CD14-positive monocyte (primary cell): Measurements from ENCODE around the gene ATM. TPM values are rescaled to one million over a fixed set of nuclear protein-coding genes. Genes with fewer than 3 reads are reported as not detected.

ENCODE experiments used
- DNase-seq, 3 donors: peaks; one replicate each; pipeline ENCODE4 v3.0.0-alpha.2; 2011 to 2022
- H2AFZ ChIP-seq: 2 replicates; pipeline ENCODE4 v1.6.0; 2012; ENCODE audit warnings: mild to moderate bottlenecking, low read depth, low read length, inconsistent platforms; ENCODE audit not compliant: insufficient read depth, poor library complexity, severe bottlenecking
- H3K27ac ChIP-seq, 2 donors: 1 replicate in 1 of 2; 2 replicates in 1 of 2; pipeline ENCODE4 v1.5.1; 2012 to 2013; ENCODE audit warnings: low read length in 2 of 2, control low read depth in 1 of 2, inconsistent platforms in 1 of 2, low read depth in 1 of 2, mild to moderate bottlenecking in 1 of 2
- H3K27me3 ChIP-seq, 2 donors: one replicate each; pipeline versions ENCODE4 v1.6.0 to v1.6.1; 2011 to 2013; ENCODE audit warnings: low read length in 2 of 2; ENCODE audit not compliant: control insufficient read depth in 2 of 2, insufficient read depth in 2 of 2
- H3K36me3 ChIP-seq, 2 donors: replicated peaks in 1 of 2; 1 replicate in 1 of 2; 2 replicates in 1 of 2; pipeline versions ENCODE4 v1.5.1 to v1.6.1; 2012 to 2013; ENCODE audit warnings: low read length in 2 of 2, control low read depth in 1 of 2, inconsistent platforms in 1 of 2, mild to moderate bottlenecking in 1 of 2; ENCODE audit not compliant: insufficient read depth in 2 of 2, control insufficient read depth in 1 of 2
- H3K4me1 ChIP-seq, 2 donors: 1 replicate in 1 of 2; 2 replicates in 1 of 2; pipeline versions ENCODE4 v1.5.1 to v1.6.1; 2012 to 2013; ENCODE audit warnings: low read length in 2 of 2, control low read depth in 1 of 2, inconsistent platforms in 1 of 2, mild to moderate bottlenecking in 1 of 2, moderate library complexity in 1 of 2; ENCODE audit not compliant: insufficient read depth in 2 of 2, control insufficient read depth in 1 of 2
- H3K4me2 ChIP-seq: replicated peaks from 2 replicates; pipeline ENCODE3; 2012; ENCODE audit warnings: low read length, moderate library complexity, mild to moderate bottlenecking; ENCODE audit not compliant: poor library complexity, severe bottlenecking; ENCODE audit errors: extremely low read depth
- H3K4me3 ChIP-seq, 3 experiments: fragments of 200-600 bp in 1 of 3; sonication (generic) in 1 of 3; replicated peaks in 1 of 3; 1 replicate in 2 of 3; 2 replicates in 1 of 3; pipeline ENCODE4 v1.5.1; 2011 to 2013; ENCODE audit warnings: low read length in 3 of 3, mild to moderate bottlenecking in 3 of 3, control low read depth in 2 of 3, low read depth in 2 of 3, inconsistent platforms in 1 of 3, moderate library complexity in 1 of 3
- H3K79me2 ChIP-seq: 2 replicates; pipeline ENCODE4 v1.6.0; 2012; ENCODE audit warnings: mild to moderate bottlenecking, control low read depth, inconsistent platforms, low read length, moderate library complexity; ENCODE audit not compliant: insufficient read depth
- H3K9ac ChIP-seq: 2 replicates; pipeline ENCODE4 v1.6.0; 2017; ENCODE audit warnings: low read length, mild to moderate bottlenecking; ENCODE audit not compliant: insufficient read depth, poor library complexity, severe bottlenecking
- H3K9me3 ChIP-seq, 2 donors: replicated peaks in 1 of 2; 1 replicate in 1 of 2; 2 replicates in 1 of 2; pipeline versions ENCODE4 v1.5.1 to v1.6.1; 2012 to 2013; ENCODE audit warnings: low read length in 2 of 2, control low read depth in 1 of 2; ENCODE audit not compliant: control insufficient read depth in 1 of 2, insufficient read depth in 1 of 2
- H4K20me1 ChIP-seq: 2 replicates; pipeline ENCODE4 v1.6.0; 2012; ENCODE audit warnings: mild to moderate bottlenecking, low read length, control low read depth, moderate library complexity; ENCODE audit not compliant: insufficient read depth
- H3K27ac Mint-ChIP-seq, 7 donors: one replicate each; pipeline ENCODE4 v1.8.0; 2020; ENCODE audit warnings: mild to moderate bottlenecking in 7 of 7, mixed read lengths in 7 of 7, moderate library complexity in 6 of 7, inconsistent platforms in 2 of 7
- H3K27me3 Mint-ChIP-seq, 3 donors: one replicate each; pipeline ENCODE4 v1.8.0; 2021 to 2022; ENCODE audit warnings: low read depth in 3 of 3, mild to moderate bottlenecking in 3 of 3, mixed read lengths in 3 of 3, moderate library complexity in 3 of 3, inconsistent platforms in 1 of 3
- H3K36me3 Mint-ChIP-seq, 2 donors: one replicate each; pipeline ENCODE4 v1.8.0; 2020; ENCODE audit warnings: mixed read lengths in 2 of 2, inconsistent platforms in 1 of 2, mild to moderate bottlenecking in 1 of 2
- H3K4me1 Mint-ChIP-seq: one replicate; pipeline ENCODE4 v1.8.0; 2020; ENCODE audit warnings: mild to moderate bottlenecking, mixed read lengths
- H3K4me3 Mint-ChIP-seq, 2 donors: one replicate each; pipeline ENCODE4 v1.8.0; 2020; ENCODE audit warnings: mild to moderate bottlenecking in 2 of 2, mixed read lengths in 2 of 2, moderate library complexity in 1 of 2
- H3K9me3 Mint-ChIP-seq, 7 donors: one replicate each; pipeline ENCODE4 v1.8.0; 2020 to 2022; ENCODE audit warnings: mixed read lengths in 7 of 7, mild to moderate bottlenecking in 6 of 7, moderate library complexity in 6 of 7, inconsistent platforms in 2 of 7
- CTCF ChIP-seq: fragments of 200-600 bp; IDR thresholded peaks from one replicate; pipeline ENCODE4 v1.8.0; 2022; ENCODE audit warnings: antibody characterized with exemption, mild to moderate bottlenecking
- WGBS: methylation state at CpG from one replicate; pipeline ENCODE4 v1.1.5; 2013; ENCODE audit warnings: missing lambda C conversion rate; ENCODE audit not compliant: insufficient coverage; 5-methylcytosine and 5-hydroxymethylcytosine counted together
- intact Hi-C, 2 donors: fragments of 100-400 bp; cut with micrococcal nuclease; formaldehyde crosslinking; loops; one replicate each; pipeline versions ENCODE4 v1.15.0 to v1.15.1; 2023
- polyA plus RNA-seq, 3 donors: library from polyadenylated mRNA; depleted of rRNA in 1 of 3; unstranded in 2 of 3; stranded (reverse) in 1 of 3; fragments of 300-500 nt in 2 of 3; fragments of >200 nt in 1 of 3; fragmentation: Illumina TruSeq in 2 of 3; gene quantifications; 1 replicate in 2 of 3; 2 replicates in 1 of 3; pipeline ENCODE4 v1.2.3, GENCODE V29; 2012 to 2021

ATM gene
- polyA plus RNA-seq, 3 donors: 13.2 to 56.7 (median 21.4) TPM

DNA sequence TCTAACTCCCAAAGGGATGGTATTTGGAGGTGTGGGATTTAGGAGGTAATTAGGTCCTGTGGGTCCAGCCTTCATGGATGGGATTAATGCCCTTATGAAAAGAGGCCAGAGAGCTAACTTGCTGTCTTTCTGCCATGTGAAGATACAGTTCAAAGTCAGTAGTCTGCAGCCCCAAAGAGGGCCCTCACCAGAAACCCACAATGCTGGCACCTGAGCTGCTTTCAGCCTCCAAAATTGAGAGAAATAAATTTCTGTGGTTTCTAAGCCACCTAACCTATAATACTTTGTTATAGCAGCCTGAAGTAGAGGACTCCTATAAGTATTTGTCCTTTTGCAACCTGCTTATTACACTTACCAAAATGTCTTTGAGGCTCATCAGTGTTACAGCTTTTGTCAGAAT, 16.2 kb downstream of the ATM start:
- Histone ChIP-seq H3K4me3 (no peak overlapping the region), H3K9me3 (no peaks in the 10 kb centered on the region), H3K27ac (peak overlapping the region in 1 of 2 donors; percentile 42), H3K79me2 (peaks cover 3% of the 10 kb centered on the region), H3K4me2 (no peak overlapping the region), H3K36me3 (peaks cover 13 to 50% of the 10 kb centered on the region in 2 donors), H4K20me1 (no peaks in the 10 kb centered on the region), H3K4me1 (peaks cover 19 to 34% of the 10 kb centered on the region in 2 donors), H3K9ac (no peak overlapping the region), H3K27me3 (no peaks in the 10 kb centered on the region), H2AFZ (no peak overlapping the region)
- Mint-ChIP-seq H3K36me3 (peaks cover 41 to 62% of the 10 kb centered on the region in 2 donors), H3K9me3 (peaks cover 0 to 3% (median 0%) of the 10 kb centered on the region in 7 donors), H3K27me3 (peaks cover 0 to 3% (median 1%) of the 10 kb centered on the region in 3 donors), H3K4me1 (peaks cover 37% of the 10 kb centered on the region), H3K4me3 (no peak overlapping the region), H3K27ac (peak overlapping the region in 1 of 7 donors; percentile 57)
- TF ChIP-seq CTCF: no peak
- no peak for DNase-seq
- intact Hi-C loops: no loop called here

GRCh38 chr11:108241330-108242037, 18.6 kb downstream of the ATM start:
- Histone ChIP-seq H3K27me3 (no peaks in the 10 kb centered on the region), H3K4me1 (peaks cover 21 to 41% of the 10 kb centered on the region in 2 donors), H3K9me3 (no peaks in the 10 kb centered on the region), H3K4me2 (no peak overlapping the region), H3K4me3 (no peak overlapping the region), H2AFZ (no peak overlapping the region), H4K20me1 (no peaks in the 10 kb centered on the region), H3K36me3 (peaks cover 17 to 56% of the 10 kb centered on the region in 2 donors), H3K79me2 (peaks cover 3% of the 10 kb centered on the region), H3K9ac (no peak overlapping the region), H3K27ac (no peak overlapping the region)
- no CpG with 5 or more reads among the region's 4 CpGs for WGBS
- intact Hi-C loops: no loop called here
- Mint-ChIP-seq H3K9me3 (peaks cover 0 to 3% (median 0%) of the 10 kb centered on the region in 7 donors), H3K27me3 (peaks cover 0 to 1% (median 0%) of the 10 kb centered on the region in 3 donors), H3K36me3 (peaks cover 47 to 51% of the 10 kb centered on the region in 2 donors), H3K4me3 (no peak overlapping the region), H3K4me1 (peaks cover 36% of the 10 kb centered on the region), H3K27ac (peak overlapping the region in 1 of 7 donors; percentile 67)
- DNase-seq: no peak
- TF ChIP-seq CTCF: no peak
